KOPT-K1 (cell line): ENCODE data around the gene HDGFL3.
"Not testable (repeated sequence)": the region's sequence is repeated elsewhere in the genome, so short reads cannot be mapped to it uniquely, and the experiment has no call there.

Experiments
- H3K27ac ChIP-seq: fragments of 200-600 bp; sonication (generic); 2 replicates; pipeline ENCODE4 v1.5.1; 2016; ENCODE audit warnings: antibody characterized with exemption, mild to moderate bottlenecking, low read depth, low read length; ENCODE audit not compliant: poor library complexity, severe bottlenecking
- H3K36me3 ChIP-seq: fragments of 200-600 bp; sonication (generic); 2 replicates; pipeline ENCODE4 v1.5.1; 2017; ENCODE audit warnings: antibody characterized with exemption, mild to moderate bottlenecking, low read length, moderate library complexity; ENCODE audit not compliant: insufficient read depth
- H3K9me3 ChIP-seq: fragments of 200-600 bp; sonication (generic); 2 replicates; pipeline ENCODE4 v1.5.1; 2017; ENCODE audit warnings: antibody characterized with exemption, low read length, mild to moderate bottlenecking; ENCODE audit not compliant: insufficient read depth, poor library complexity, severe bottlenecking

The HDGFL3 gene

DNA sequence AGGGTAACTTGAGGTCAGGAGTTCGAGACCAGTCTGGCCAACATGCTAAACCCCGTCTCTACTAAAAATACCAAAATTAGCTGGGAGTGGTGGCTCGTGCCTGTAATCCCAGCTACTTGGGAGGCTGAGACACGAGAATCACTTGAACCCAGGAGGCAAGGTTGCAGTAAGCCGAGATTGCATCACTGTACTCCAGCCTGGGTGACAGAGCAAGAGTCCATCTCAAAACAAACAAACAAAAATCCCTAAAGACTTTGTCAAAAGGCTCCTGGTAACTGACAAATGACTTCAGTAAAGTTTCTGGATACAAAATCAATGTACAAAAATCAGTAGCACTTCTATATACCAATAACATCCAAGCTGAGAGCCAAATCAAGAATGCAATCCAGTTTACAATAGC lies 38.0 kb downstream of the HDGFL3 start:
- not testable (repeated sequence) for H3K36me3 ChIP-seq, H3K27ac ChIP-seq
- H3K9me3 ChIP-seq: peaks cover 20% of the 10 kb centered on the region

- H3K27ac ChIP-seq: no peak overlapping the region
- H3K36me3 ChIP-seq: no peaks in the 10 kb centered on the region
- H3K9me3 ChIP-seq: peaks cover 20% of the 10 kb centered on the region
Measured at GRCh38 chr15:83166830-83167229, 40.8 kb downstream of the HDGFL3 start.

DNA sequence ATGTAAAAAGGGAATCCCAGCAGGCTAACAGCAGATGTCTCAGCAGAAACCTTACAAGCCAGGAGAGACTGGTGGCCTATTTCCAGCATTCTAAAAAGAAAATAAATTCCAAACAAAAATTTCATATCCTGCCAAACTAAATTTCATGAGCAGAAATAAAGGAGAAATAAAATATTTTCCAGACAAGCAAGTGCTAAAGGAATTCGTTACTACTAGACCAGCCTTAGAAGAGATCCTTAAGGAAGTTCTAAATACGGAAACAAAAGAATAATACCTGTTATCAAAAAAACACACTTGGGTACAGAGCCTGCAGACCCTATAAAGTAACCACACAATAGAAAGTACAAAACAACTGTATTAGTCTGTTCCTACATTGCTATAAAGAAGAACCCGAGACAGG lies 41.4 kb downstream of the HDGFL3 start:
- Histone ChIP-seq H3K9me3 (peaks cover 20% of the 10 kb centered on the region), H3K36me3 (no peaks in the 10 kb centered on the region), H3K27ac (no peak overlapping the region)

DNA sequence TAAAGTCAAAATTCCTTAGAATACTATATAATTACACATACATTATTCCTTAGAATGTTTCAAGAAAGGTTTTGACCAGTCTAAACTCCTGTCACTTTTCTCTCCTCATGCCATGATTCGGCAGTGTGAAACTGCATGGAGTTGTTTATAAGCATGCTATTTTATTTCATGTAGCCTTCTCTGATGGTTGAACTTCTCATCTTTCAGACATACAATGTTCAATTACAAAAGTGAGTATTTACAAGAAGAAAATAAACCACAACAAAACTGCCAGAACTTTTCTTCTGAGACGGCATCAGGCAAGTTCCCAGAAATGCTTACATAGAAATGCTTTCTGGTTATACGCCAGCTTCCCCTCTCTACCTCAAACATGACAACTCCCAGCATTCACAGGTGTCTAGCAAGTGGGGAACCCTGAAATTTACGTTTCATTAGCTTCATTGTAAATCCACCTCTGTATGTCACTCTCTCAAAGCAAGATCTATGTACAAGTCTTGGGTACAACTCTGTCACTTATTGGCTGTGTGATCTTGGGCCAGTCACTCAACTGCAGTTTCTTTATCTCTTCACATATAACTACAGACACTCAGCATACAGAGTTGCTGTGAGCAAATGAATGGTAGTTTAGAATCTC lies 42.7 kb downstream of the HDGFL3 start:
- Histone ChIP-seq H3K27ac (peak overlapping the region; percentile 62), H3K36me3 (peaks cover 3% of the 10 kb centered on the region; the same call in 1 of the 2 replicates), H3K9me3 (peaks cover 20% of the 10 kb centered on the region)

DNA sequence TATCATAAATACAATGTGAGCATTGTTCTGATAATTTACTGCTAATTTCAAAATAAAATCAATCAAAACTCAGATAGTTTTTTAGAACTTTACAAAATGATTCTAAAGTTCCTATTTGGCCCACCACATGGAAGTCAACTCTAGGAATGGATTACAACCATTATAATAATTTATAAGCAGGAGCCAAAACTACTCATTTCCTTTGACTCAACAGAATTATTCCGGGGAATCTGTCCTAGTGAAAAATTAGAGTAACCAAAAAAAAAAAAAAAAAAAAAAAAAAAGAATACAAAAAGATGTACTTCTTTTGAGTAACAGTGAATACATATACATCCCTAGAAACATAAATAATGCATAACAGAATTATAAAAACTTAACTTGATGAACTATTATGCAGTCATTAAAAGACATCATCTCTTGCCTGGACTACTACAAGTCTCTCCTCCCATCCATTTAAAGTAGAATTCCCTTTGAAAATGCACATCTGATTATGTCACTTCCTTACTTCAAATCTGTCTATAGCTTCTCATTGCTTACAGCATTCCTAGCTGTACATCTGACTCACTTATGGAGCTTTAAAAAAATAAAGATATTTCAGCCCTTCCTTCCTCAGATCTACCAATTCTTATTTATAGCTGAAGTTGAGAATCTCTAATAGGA lies 43.4 kb downstream of the HDGFL3 start:
- H3K27ac ChIP-seq: peak overlapping the region; percentile 45
- peaks cover 20% of the 10 kb centered on the region for H3K9me3 ChIP-seq
- peaks cover 7% of the 10 kb centered on the region; the same call in 1 of the 2 replicates for H3K36me3 ChIP-seq

DNA sequence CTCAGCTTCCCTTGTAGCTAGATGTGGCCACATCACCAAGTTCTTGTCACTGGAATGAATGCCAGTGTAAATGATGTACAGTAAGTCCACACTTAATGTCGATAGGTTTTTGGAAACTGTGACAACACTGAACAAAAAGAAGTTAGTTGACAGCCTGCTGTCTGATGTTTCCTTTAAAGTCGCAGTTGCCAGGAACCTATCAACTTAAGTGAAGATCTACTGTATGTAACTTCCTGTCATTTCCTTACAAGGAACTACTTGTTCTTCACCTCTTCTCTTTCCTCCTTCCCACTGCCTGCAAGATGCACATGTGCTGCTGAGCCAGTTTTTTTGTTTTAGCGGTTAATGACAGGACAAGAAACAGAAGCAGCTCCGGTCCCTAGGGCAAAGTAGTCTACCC lies 44.6 kb downstream of the HDGFL3 start:
- peak overlapping the region; percentile 29 for H3K27ac ChIP-seq
- H3K36me3 ChIP-seq: peaks cover 7% of the 10 kb centered on the region; the same call in 1 of the 2 replicates
- peaks cover 20% of the 10 kb centered on the region for H3K9me3 ChIP-seq

GRCh38 chr15:83160741-83161140 lies 46.9 kb downstream of the HDGFL3 start:
- peaks cover 29% of the 10 kb centered on the region for H3K36me3 ChIP-seq
- H3K27ac ChIP-seq: no peak overlapping the region
- peaks cover under 1% of the 10 kb centered on the region for H3K9me3 ChIP-seq

DNA sequence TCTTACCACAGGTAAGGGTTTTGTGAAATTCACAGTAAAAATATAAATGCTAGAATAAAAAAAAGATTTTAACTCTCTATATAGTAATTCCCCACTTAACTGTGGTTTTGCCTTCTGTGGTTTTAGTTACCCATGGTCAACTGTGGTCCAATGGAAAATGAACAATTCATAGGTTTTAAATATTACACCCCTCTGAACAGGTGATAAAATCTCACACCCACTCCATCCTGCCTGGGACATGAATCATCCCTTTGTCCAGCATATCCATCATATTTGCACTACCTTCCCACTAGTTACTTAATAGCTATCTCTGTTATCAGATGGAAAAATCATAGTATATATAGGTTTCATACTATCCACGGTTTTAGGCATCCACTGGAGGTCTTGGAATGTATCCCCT lies 49.2 kb downstream of the HDGFL3 start:
- H3K9me3 ChIP-seq: no peaks in the 10 kb centered on the region
- H3K36me3 ChIP-seq: peaks cover 31% of the 10 kb centered on the region
- no peak overlapping the region for H3K27ac ChIP-seq

- no peak overlapping the region for H3K27ac ChIP-seq
- no peaks in the 10 kb centered on the region for H3K9me3 ChIP-seq
- peaks cover 38% of the 10 kb centered on the region for H3K36me3 ChIP-seq
Measured at GRCh38 chr15:83155942-83156341, 51.7 kb downstream of the HDGFL3 start.

DNA sequence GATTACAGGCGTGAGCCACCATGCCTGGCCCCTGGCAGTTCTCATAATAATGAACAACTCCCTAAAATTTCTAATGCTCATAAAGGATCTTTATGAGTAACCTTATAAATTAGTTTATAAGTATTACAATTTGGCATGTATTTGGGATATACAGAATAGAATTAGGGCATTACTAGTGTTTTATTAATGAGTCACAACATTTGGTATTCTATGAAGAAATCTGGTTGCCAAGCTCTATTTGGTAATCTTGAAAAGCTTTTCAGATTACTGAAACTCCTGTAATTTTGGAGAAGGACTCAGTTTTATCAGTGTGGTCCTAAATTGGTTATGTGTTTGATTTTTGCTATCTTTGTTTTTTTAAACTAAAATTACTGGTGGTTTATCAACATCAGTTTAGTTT lies 54.3 kb downstream of the HDGFL3 start:
- Histone ChIP-seq H3K9me3 (no peaks in the 10 kb centered on the region), H3K36me3 (peaks cover 52% of the 10 kb centered on the region), H3K27ac (no peak overlapping the region)

GRCh38 chr15:83144771-83145170 lies 62.9 kb downstream of the HDGFL3 start:
- no peaks in the 10 kb centered on the region for H3K9me3 ChIP-seq
- H3K27ac ChIP-seq: no peak overlapping the region
- H3K36me3 ChIP-seq: peaks cover 48% of the 10 kb centered on the region

DNA sequence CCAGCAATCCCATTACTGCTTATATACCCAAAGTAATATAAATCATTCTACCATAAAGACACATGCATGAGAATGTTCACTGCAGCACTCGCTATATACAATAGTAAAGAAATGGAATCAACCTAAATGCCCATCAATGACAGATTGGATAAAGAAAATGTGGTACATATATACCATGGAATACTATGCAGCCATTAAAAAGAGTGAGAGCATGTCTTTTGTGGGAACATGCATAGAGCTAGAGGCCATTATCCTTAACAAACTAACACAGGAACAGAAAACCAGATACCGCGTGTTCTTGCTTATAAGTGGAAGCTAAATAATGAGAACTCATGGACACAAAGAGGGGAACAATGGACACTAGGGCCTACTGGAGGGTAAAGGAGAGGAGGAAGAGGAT lies 65.5 kb downstream of the HDGFL3 start:
- H3K36me3 ChIP-seq: peaks cover 49% of the 10 kb centered on the region
- H3K27ac ChIP-seq, H3K9me3 ChIP-seq: not testable (repeated sequence)

DNA sequence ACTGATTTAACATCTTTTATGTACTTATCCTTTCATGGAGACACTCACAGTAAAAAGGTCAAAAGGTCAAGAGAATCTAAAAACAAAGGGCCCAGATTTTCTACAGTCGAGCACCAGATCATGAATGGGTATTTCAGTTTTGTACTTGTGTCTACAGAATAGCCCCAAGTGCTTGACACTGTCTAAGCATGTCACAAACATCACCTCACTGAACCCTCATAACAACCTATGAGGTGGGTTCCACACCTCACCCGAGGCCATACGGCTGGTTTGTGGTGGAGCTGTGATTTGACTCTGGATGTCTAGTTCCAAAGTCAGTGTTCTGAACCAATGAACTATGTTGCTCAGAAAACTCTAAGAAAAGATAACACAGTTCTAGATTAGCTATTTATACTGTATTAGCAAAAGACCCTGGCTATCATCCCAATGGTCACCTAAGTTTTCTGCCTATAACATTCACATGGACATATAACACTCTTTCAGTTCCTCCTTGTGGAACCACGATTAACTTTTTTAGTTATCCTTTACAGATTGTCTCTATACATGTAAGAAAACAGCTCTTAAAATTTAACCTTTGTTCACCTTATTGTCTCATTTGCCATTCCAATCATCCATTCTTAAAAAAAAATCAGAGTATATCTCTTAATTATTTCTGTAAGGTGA lies 74.6 kb downstream of the HDGFL3 start:
- Histone ChIP-seq H3K27ac (no peak overlapping the region), H3K9me3 (no peaks in the 10 kb centered on the region), H3K36me3 (peaks cover 6% of the 10 kb centered on the region)

DNA sequence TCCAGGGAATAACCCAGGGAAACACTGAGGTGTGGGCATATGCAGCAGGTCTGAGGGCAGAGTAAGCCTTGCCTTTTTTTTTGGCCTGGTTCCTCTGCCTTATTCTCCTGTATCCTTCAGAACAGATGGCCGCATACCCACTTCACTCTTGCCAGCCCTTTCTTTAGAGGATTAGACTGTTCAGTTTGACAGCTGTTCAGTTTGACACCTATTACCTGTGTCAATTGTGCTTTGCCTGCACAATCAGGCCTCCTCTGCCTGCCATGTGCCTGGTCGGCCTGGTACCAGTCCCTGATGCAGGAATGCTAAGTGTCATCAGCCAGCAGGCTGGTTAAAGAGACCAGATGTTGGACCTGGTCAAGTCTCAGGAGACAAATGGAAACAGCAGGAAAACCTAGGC lies 77.8 kb downstream of the HDGFL3 start:
- Histone ChIP-seq H3K36me3 (no peaks in the 10 kb centered on the region; the same call in 1 of the 2 replicates), H3K9me3 (no peaks in the 10 kb centered on the region), H3K27ac (no peak overlapping the region)

GRCh38 chr15:83127547-83128150 lies 80.0 kb downstream of the HDGFL3 start:
- Histone ChIP-seq H3K27ac (no peak overlapping the region), H3K36me3 (no peaks in the 10 kb centered on the region; the same call in 1 of the 2 replicates), H3K9me3 (no peaks in the 10 kb centered on the region)
